Colonic mucosa (tissue), 4 donors: Measurements from ENCODE around the gene SSB. TPM values are rescaled to one million over a fixed set of nuclear protein-coding genes. Genes with fewer than 3 reads are reported as not detected.
"Not testable (repeated sequence)": the region's sequence is repeated elsewhere in the genome, so short reads cannot be mapped to it uniquely, and the experiment has no call there.

Experiments
- DNase-seq: peaks from one replicate; pipeline ENCODE4 v3.0.0-alpha.2; 2020
- H3K27ac ChIP-seq: fragments of 200-600 bp; one replicate; pipeline ENCODE4 v1.8.0; 2021
- H3K27me3 ChIP-seq: fragments of 200-600 bp; one replicate; pipeline ENCODE4 v1.8.0; 2021
- H3K36me3 ChIP-seq: fragments of 200-600 bp; one replicate; pipeline ENCODE4 v1.8.0; 2021
- H3K4me1 ChIP-seq: fragments of 200-600 bp; one replicate; pipeline ENCODE4 v1.8.0; 2021; ENCODE audit warnings: mild to moderate bottlenecking
- H3K4me3 ChIP-seq: fragments of 200-600 bp; one replicate; pipeline ENCODE4 v1.8.0; 2021
- H3K9ac ChIP-seq, 2 donors: one replicate each; pipeline ENCODE4 v1.7.0; 2013; ENCODE audit warnings: control low read depth in 2 of 2, low read depth in 2 of 2, low read length in 2 of 2
- H3K9me3 ChIP-seq: fragments of 200-600 bp; one replicate; pipeline ENCODE4 v1.8.0; 2021
- intact Hi-C: fragments of 100-400 bp; cut with DNase I; formaldehyde crosslinking; loops from one replicate; pipeline ENCODE4 v1.14.1; 2022
- total RNA-seq, 2 donors: library from RNA; stranded (reverse); fragmentation: NEBNext Ultra II Directional in 1 of 2; extraction: Animal tissue kit (Norgen Biotek cat#: 25700) in 1 of 2; gene quantifications; one replicate each; pipeline ENCODE4 v1.2.1, GENCODE V29; 2021
- TF ChIP-seq, protein P1 (sequence below): fragments of 200-600 bp; IDR thresholded peaks from one replicate; pipeline ENCODE4 v1.8.0; 2022; ENCODE audit warnings: antibody characterized with exemption, mild to moderate bottlenecking
- donor health status: healthy.
- donor health status: DM: no; HTN: no; CAD: no.
- donor health status: DM: no; HTN: no; CAD: no.

Gene SSB
- total RNA-seq, 2 donors from 2014 or later = 49.5 to 83.4 TPM

GRCh38 chr2:169849710-169850109, 51.0 kb downstream of the SSB start:
- no peaks in the 10 kb centered on the region for H3K4me1 ChIP-seq

GRCh38 chr2:169853041-169853668, 54.5 kb downstream of the SSB start:
- H3K27me3 ChIP-seq = no peaks in the 10 kb centered on the region
- H3K4me3 ChIP-seq = no peak overlapping the region
- no peak overlapping the region for H3K27ac ChIP-seq
- no peak overlapping the region for H3K9ac ChIP-seq
- H3K4me1 ChIP-seq = no peaks in the 10 kb centered on the region
- H3K36me3 ChIP-seq = no peaks in the 10 kb centered on the region
- intact Hi-C loops = no loop called here
- TF ChIP-seq, protein P1, sequence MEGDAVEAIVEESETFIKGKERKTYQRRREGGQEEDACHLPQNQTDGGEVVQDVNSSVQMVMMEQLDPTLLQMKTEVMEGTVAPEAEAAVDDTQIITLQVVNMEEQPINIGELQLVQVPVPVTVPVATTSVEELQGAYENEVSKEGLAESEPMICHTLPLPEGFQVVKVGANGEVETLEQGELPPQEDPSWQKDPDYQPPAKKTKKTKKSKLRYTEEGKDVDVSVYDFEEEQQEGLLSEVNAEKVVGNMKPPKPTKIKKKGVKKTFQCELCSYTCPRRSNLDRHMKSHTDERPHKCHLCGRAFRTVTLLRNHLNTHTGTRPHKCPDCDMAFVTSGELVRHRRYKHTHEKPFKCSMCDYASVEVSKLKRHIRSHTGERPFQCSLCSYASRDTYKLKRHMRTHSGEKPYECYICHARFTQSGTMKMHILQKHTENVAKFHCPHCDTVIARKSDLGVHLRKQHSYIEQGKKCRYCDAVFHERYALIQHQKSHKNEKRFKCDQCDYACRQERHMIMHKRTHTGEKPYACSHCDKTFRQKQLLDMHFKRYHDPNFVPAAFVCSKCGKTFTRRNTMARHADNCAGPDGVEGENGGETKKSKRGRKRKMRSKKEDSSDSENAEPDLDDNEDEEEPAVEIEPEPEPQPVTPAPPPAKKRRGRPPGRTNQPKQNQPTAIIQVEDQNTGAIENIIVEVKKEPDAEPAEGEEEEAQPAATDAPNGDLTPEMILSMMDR = no peak
- no peak for DNase-seq
- no peaks in the 10 kb centered on the region for H3K9me3 ChIP-seq

More at GRCh38 chr2:169849710-169850109, 51.0 kb downstream of the SSB start:
- Histone ChIP-seq H3K36me3 (no peaks in the 10 kb centered on the region), H3K9me3 (no peaks in the 10 kb centered on the region), H3K27me3 (no peaks in the 10 kb centered on the region), H3K27ac (no peak overlapping the region), H3K9ac (no peak overlapping the region), H3K4me3 (no peak overlapping the region)
- DNase-seq = no peak
- TF ChIP-seq, protein P1 = no peak
- intact Hi-C loops = no loop called here

- H3K36me3 ChIP-seq, H3K4me3 ChIP-seq, DNase-seq, H3K9me3 ChIP-seq, H3K27me3 ChIP-seq, H3K4me1 ChIP-seq, H3K27ac ChIP-seq, H3K9ac ChIP-seq, intact Hi-C loops: not testable (repeated sequence)
These were observed 56.9 kb downstream of the SSB start for GRCh38 chr2:169855281-169856258.

DNA sequence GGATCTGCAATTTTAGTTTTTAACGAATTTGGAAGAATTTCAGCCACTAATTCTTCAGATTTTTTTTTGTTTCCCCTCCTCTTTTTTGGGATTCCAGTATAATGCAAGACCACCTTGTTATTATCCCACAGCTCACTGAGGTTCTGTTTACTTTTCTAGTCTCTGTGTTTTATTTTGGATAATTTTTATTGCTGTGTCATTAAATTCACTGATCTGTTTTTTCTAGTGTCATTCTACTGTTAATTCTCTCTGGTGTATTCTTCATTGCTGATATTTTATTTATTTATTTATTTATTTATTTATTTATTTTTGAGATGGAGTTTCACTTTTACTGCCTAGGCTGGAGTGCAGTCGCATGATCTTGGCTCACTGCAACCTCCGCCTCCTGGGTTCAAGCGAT, 60.8 kb downstream of the SSB start:
- intact Hi-C loops = no loop called here
- TF ChIP-seq, protein P1 = no peak
- Histone ChIP-seq H3K9me3 (no peaks in the 10 kb centered on the region), H3K4me3 (no peak overlapping the region), H3K27ac (no peak overlapping the region), H3K4me1 (no peaks in the 10 kb centered on the region), H3K9ac (no peak overlapping the region), H3K27me3 (no peaks in the 10 kb centered on the region), H3K36me3 (no peaks in the 10 kb centered on the region)
- no peak for DNase-seq

DNA sequence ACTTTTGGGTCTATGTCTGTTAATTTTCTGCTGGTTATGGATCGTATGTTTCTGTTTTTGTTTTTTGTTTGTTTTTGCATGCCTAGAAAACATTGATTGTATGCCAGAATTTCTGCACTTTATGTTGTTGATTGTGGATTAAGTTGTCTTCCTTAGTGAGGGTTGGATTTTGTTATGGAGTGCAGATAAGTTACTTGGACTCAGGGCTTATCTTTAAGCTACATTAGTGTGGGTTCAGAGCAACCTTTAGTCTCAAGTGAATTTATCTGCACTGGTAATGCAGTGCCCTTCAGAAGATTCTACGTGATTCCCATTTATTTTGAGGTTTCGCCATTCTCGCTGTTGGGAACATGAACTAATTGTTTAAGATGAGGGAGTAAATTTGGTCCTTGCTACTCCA, 61.5 kb downstream of the SSB start:
- H3K27me3 ChIP-seq = no peaks in the 10 kb centered on the region
- no peak overlapping the region for H3K4me3 ChIP-seq
- no peaks in the 10 kb centered on the region for H3K36me3 ChIP-seq
- no peak overlapping the region for H3K27ac ChIP-seq
- intact Hi-C loops = no loop called here
- H3K9me3 ChIP-seq = no peaks in the 10 kb centered on the region
- no peaks in the 10 kb centered on the region for H3K4me1 ChIP-seq
- DNase-seq = no peak
- TF ChIP-seq, protein P1 = no peak
- no peak overlapping the region for H3K9ac ChIP-seq

Other genes starting within 250 kb of the SSB start
- gene FASTKD1, start 225.0 kb upstream of the SSB start, total RNA-seq = 10 to 100 TPM; 46.7 to 65.2 TPM
- gene PPIG, start 214.5 kb upstream of the SSB start, total RNA-seq = 10 to 100 TPM; 46.1 to 55.2 TPM
- not detected for gene CFAP210, start 104.5 kb upstream of the SSB start, total RNA-seq
- gene PHOSPHO2, start 104.4 kb upstream of the SSB start, total RNA-seq = 1 to 10 TPM; 5.3 to 7.0 TPM
- 10 to 100 TPM in 1 of 2 donors, 1 to 10 TPM in 1; 7.1 to 15.6 TPM for gene KLHL23, start 65.0 kb upstream of the SSB start, total RNA-seq
- gene METTL5, start 26.0 kb downstream of the SSB start, total RNA-seq = 10 to 100 TPM; 39.8 to 40.9 TPM
- 10 to 100 TPM; 30.1 to 38.4 TPM for gene UBR3, start 28.6 kb downstream of the SSB start, total RNA-seq